HG03354 (cell line): ENCODE data around the gene RRAS.
"Not testable (repeated sequence)": the region's sequence is repeated elsewhere in the genome, so short reads cannot be mapped to it uniquely, and the experiment has no call there.

Experiments
- ATAC-seq: cut with Tn5 transposase; IDR thresholded peaks from one replicate; pipeline ENCODE4 v1.9.1; 2021; ENCODE audit warnings: mild to moderate bottlenecking; ENCODE audit not compliant: unreplicated experiment, poor library complexity, severe bottlenecking

RRAS gene

GRCh38 chr19:49635530-49636232 lies 4.3 kb downstream of the RRAS start:
- ATAC-seq = no peak

GRCh38 chr19:49633273-49633672 lies 6.7 kb downstream of the RRAS start:
- ATAC-seq = not testable (repeated sequence)

- no peak for ATAC-seq
These were observed 7.4 kb downstream of the RRAS start for GRCh38 chr19:49632576-49632975.

GRCh38 chr19:49631610-49632192 lies 8.2 kb downstream of the RRAS start:
- ATAC-seq = no peak

GRCh38 chr19:49631014-49631588 lies 8.8 kb downstream of the RRAS start:
- no peak for ATAC-seq

GRCh38 chr19:49629659-49630058 lies 10.3 kb downstream of the RRAS start:
- ATAC-seq = no peak

DNA sequence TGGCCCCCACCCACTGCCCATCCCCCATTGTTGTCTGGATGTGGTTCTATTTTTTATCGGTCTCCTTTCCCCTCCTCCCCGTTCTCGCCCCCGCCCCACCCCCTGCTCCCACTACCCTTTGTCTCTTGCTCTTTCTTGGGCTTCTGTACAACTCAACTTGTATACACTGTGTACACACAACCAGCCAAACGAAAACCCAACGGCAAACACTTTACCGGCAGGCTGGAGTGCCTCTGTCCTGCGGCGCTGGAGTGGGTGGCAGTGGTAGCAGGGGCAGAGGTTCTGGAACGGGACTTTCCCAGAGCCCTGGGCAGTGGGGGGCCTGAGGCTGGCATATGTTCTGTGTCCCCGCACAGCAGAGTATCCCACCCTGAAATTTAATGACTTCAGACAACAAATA lies 13.7 kb downstream of the RRAS start:
- no peak for ATAC-seq

- ATAC-seq = no peak
These were observed 14.7 kb downstream of the RRAS start for GRCh38 chr19:49624967-49625910.

DNA sequence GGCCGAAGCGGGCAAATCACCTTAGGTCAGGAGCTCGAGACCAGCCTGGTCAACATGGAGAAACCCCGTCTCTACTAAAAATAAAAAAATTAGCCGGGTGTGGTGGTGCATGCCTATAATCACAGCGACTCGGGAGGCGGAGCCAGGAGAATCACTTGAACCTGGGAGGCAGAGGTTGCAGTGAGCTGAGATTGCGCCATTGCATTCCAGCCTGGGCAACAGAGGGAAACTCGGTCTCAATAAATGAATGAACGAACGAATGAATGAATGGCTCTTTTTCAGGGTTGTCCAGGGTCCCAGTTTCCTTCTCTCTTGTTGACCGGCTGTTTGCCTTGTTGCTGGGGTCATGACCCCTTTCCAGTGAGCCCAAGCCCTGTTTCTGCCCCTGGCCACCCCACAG lies 22.1 kb downstream of the RRAS start:
- not testable (repeated sequence) for ATAC-seq

- ATAC-seq = no peak
These were observed 23.0 kb downstream of the RRAS start for GRCh38 chr19:49616945-49617344.

DNA sequence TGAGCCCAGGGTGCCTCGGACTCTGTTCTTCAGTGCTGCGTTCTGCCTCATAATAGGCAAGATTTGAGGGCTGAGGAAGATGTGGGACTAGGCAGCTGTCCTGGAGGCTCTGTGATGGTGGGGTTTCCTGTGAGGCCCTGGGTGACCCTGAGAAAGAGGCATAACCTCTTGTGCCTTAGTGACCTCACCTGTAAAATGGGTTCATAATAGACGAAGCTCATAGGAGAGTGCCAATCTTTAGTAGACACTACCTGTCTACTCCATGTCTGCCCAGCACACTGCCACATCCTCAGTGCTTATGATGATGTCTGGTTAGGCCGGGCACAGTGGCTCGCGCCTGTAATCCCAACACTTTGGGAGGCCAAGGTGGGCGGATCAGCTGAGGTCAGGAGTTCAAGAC lies 23.4 kb downstream of the RRAS start:
- ATAC-seq = no peak

DNA sequence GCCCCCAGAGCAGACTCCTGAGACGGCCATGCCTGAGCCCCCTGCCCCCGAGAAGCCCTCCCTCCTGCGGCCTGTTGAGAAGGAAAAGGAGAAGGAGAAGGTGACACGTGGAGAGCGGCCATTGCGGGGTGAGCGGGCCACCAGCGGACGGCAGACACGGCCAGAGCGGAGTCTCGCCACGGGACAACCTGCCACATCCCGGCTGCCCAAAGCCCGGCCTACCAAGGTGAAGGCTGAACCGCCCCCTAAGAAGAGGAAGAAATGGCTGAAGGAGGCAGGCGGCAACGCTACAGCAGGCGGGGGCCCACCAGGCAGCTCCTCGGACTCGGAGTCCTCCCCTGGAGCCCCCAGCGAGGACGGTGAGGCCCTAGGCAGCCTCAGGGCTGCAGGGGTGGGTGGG lies 24.1 kb downstream of the RRAS start:
- no peak for ATAC-seq

- no peak for ATAC-seq
These were observed 25.7 kb downstream of the RRAS start for GRCh38 chr19:49614096-49614833.

- ATAC-seq = no peak
These were observed 26.6 kb downstream of the RRAS start for GRCh38 chr19:49613374-49613773.

GRCh38 chr19:49609499-49610092 lies 30.3 kb downstream of the RRAS start:
- no peak for ATAC-seq

GRCh38 chr19:49605605-49606004 lies 34.3 kb downstream of the RRAS start:
- ATAC-seq = no peak

- ATAC-seq = no peak
These were observed 37.1 kb downstream of the RRAS start for GRCh38 chr19:49602806-49603205.

- no peak for ATAC-seq
These were observed 38.4 kb downstream of the RRAS start for GRCh38 chr19:49601482-49602038.
